Right lobe of liver (tissue), 6 donors: ENCODE measurements around the gene EID3. TPM values are rescaled to one million over a fixed set of nuclear protein-coding genes. Genes with fewer than 3 reads are reported as not detected.
A peak's percentile ranks its signal among the peaks of the same experiment; 100 is the strongest.
"Not testable (repeated sequence)": the region's sequence is repeated elsewhere in the genome, so short reads cannot be mapped to it uniquely, and the experiment has no call there.

ENCODE experiments used
- ATAC-seq, 4 donors: fragments of 200-7000 bp; cut with Tn5 transposase; one replicate each; pipeline ENCODE4 v1.9.1; 2020; ENCODE audit warnings: mild to moderate bottlenecking in 4 of 4, moderate library complexity in 4 of 4
- DNase-seq, 3 donors: peaks; one replicate each; pipeline ENCODE4 v3.0.0-alpha.2; 2020
- H3K27ac ChIP-seq, 3 donors: fragments of 200-600 bp; one replicate each; pipeline ENCODE4 v1.8.0; 2022
- H3K27me3 ChIP-seq, 2 donors: fragments of 200-600 bp; one replicate each; pipeline ENCODE4 v1.8.0; 2022
- H3K36me3 ChIP-seq, 4 donors: fragments of 200-600 bp; sonication (generic) in 1 of 4; one replicate each; pipeline versions ENCODE4 v1.5.1 to v1.8.0; 2017 to 2022; ENCODE audit warnings: control low read depth in 1 of 4
- H3K4me1 ChIP-seq, 4 donors: fragments of 200-600 bp; sonication (generic) in 1 of 4; one replicate each; pipeline versions ENCODE4 v1.5.1 to v1.8.0; 2017 to 2022; ENCODE audit warnings: control low read depth in 1 of 4
- H3K4me3 ChIP-seq, 3 donors: fragments of 200-600 bp; one replicate each; pipeline ENCODE4 v1.8.0; 2022
- H3K9me3 ChIP-seq, 4 donors: fragments of 200-600 bp; sonication (generic) in 1 of 4; one replicate each; pipeline versions ENCODE4 v1.5.1 to v1.8.0; 2017 to 2022; ENCODE audit warnings: control low read depth in 1 of 4
- CTCF ChIP-seq, 4 donors: fragments of 200-600 bp in 3 of 4; fragments of 450-650 bp in 1 of 4; IDR thresholded peaks; one replicate each; pipeline versions ENCODE4 v1.5.1 to v1.8.0; 2016 to 2022; ENCODE audit warnings: antibody characterized with exemption in 4 of 4, mild to moderate bottlenecking in 2 of 4
- POLR2A ChIP-seq: fragments of 450-650 bp; IDR thresholded peaks from one replicate; pipeline ENCODE4 v1.6.1; 2017; ENCODE audit warnings: antibody characterized with exemption, mild to moderate bottlenecking
- WGBS: methylation state at CpG from one replicate; pipeline ENCODE4 v1.1.6; 2018; ENCODE audit warnings: low coverage, low lambda C conversion rate; ENCODE audit not compliant: insufficient coverage; ENCODE audit errors: missing lambda C conversion rate; 5-methylcytosine and 5-hydroxymethylcytosine counted together
- intact Hi-C, 2 donors: fragments of 100-400 bp; cut with DNase I; formaldehyde crosslinking; loops; one replicate each; pipeline versions ENCODE4 v1.11.2 to v1.14.1; 2022
- total RNA-seq, 6 experiments: library from RNA; depleted of rRNA in 2 of 6; stranded (reverse); fragments of >200 nt in 2 of 6; fragmentation: NEBNext Ultra II Directional in 3 of 6; extraction: Animal tissue kit (Norgen Biotek cat#: 25700) in 3 of 6; gene quantifications; one replicate each; pipeline versions ENCODE4 v1.1.0 to v1.2.4, GENCODE V29; 2016 to 2023
- donor health status: DM: no; HTN: yes; CAD: no.
- donor health status: DM: no; HTN: no; CAD: no.
- donor health status: DM: no; HTN: no; CAD: no.
- donor health status: DM: no; HTN: yes; CAD: no.
- donor health status: DM: no; HTN: yes; CAD: no.

Gene EID3
- total RNA-seq, 6 experiments from 2014 or later: 1.1 to 7.3 (median 1.4) TPM

GRCh38 chr12:104292872-104293794 lies 10.4 kb upstream of the EID3 start:
- intact Hi-C loops: no loop called here
- ATAC-seq (no peak), DNase-seq (no peak)
- Histone ChIP-seq H3K4me3 (no peak overlapping the region), H3K27me3 (no peaks in the 10 kb centered on the region), H3K9me3 (no peaks in the 10 kb centered on the region), H3K4me1 (peaks cover 0 to 29% (median 8%) of the 10 kb centered on the region in 4 donors), H3K27ac (no peak overlapping the region), H3K36me3 (peaks cover 0 to 47% (median 19%) of the 10 kb centered on the region in 4 donors)
- WGBS: 96% methylated on average over 3 of the region's 12 CpGs
- no peak for TF ChIP-seq POLR2A
- TF ChIP-seq CTCF (IDR thresholded peaks at IDR 0.05): no peak

- H3K27ac ChIP-seq, H3K9me3 ChIP-seq, ATAC-seq, H3K4me3 ChIP-seq, intact Hi-C loops, H3K27me3 ChIP-seq: not testable (repeated sequence)
- peaks cover 0 to 39% (median 8%) of the 10 kb centered on the region in 4 donors for H3K4me1 ChIP-seq
- peak in 2 of 4 donors; percentile 8 for TF ChIP-seq CTCF (IDR thresholded peaks at IDR 0.05)
- H3K36me3 ChIP-seq: peaks cover 0 to 47% (median 23%) of the 10 kb centered on the region in 4 donors
- WGBS: 80% methylated on average over 5 of the region's 17 CpGs
- DNase-seq: peak in 1 of 3 donors; percentile 39
Measured at GRCh38 chr12:104294158-104294859, 9.2 kb upstream of the EID3 start.

- DNase-seq (no peak), ATAC-seq (peak in 3 of 4 donors; percentile 12 to 25 (median 22))
- Histone ChIP-seq H3K36me3 (peaks cover 0 to 47% (median 23%) of the 10 kb centered on the region in 4 donors), H3K27me3 (no peaks in the 10 kb centered on the region), H3K4me3 (no peak overlapping the region), H3K27ac (no peak overlapping the region), H3K4me1 (peaks cover 0 to 39% (median 5%) of the 10 kb centered on the region in 4 donors), H3K9me3 (no peaks in the 10 kb centered on the region)
- TF ChIP-seq CTCF (IDR thresholded peaks at IDR 0.05) (no peak), POLR2A (no peak)
- 75% methylated on average over 9 of the region's 9 CpGs for WGBS
- intact Hi-C loops: no loop called here
Measured at GRCh38 chr12:104294927-104295668, 8.4 kb upstream of the EID3 start.

DNA sequence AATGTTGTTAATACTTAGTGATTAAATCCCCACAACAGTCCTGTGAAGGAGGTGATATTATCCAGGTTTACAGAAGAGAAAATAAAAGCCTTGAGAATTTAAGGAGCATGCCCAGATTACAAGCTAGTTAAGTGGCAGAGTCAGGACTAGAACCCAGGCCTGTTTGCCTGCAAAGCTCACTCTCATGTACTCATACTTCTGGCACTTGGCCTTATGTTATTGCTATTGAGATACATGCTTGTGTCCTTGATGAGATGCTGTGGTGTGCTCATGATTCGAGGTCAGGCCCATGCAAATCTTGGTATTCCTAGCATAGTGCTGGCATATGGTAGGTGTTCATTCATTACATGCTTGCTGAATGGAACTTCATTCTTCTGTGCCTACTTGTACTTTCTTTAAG lies 7.6 kb upstream of the EID3 start:
- ATAC-seq (no peak), DNase-seq (no peak)
- Histone ChIP-seq H3K4me3 (no peak overlapping the region), H3K9me3 (no peaks in the 10 kb centered on the region), H3K27me3 (no peaks in the 10 kb centered on the region), H3K4me1 (peaks cover 0 to 40% (median 3%) of the 10 kb centered on the region in 4 donors), H3K36me3 (peaks cover 0 to 44% (median 23%) of the 10 kb centered on the region in 4 donors), H3K27ac (no peak overlapping the region)
- TF ChIP-seq POLR2A (no peak), CTCF (IDR thresholded peaks at IDR 0.05) (no peak)
- intact Hi-C loops: no loop called here
- WGBS: 100% methylated on average over 1 of the region's 1 CpG
